IPS-18c (cell line): ENCODE results near the gene PLXNA4.

Experiments
- H3K4me3 ChIP-seq: 2 replicates; pipeline ENCODE4 v1.7.0; 2013; ENCODE audit warnings: low read depth, mild to moderate bottlenecking, low read length, moderate library complexity; ENCODE audit not compliant: insufficient read depth
- H3K9me3 ChIP-seq: one replicate; pipeline ENCODE4 v1.6.1; 2013; ENCODE audit warnings: mild to moderate bottlenecking, low read length, moderate library complexity; ENCODE audit not compliant: control insufficient read depth, insufficient read depth

PLXNA4 gene

GRCh38 chr7:132239422-132239994 lies 336.8 kb downstream of the PLXNA4 start:
- Histone ChIP-seq H3K9me3 (no peaks in the 10 kb centered on the region), H3K4me3 (no peak overlapping the region)

GRCh38 chr7:132234711-132235110 lies 341.6 kb downstream of the PLXNA4 start:
- no peak overlapping the region for H3K4me3 ChIP-seq

GRCh38 chr7:132232406-132232805 lies 343.9 kb downstream of the PLXNA4 start:
- no peak overlapping the region for H3K4me3 ChIP-seq
- H3K9me3 ChIP-seq: no peaks in the 10 kb centered on the region

More at GRCh38 chr7:132234711-132235110, 341.6 kb downstream of the PLXNA4 start:
- H3K9me3 ChIP-seq: no peaks in the 10 kb centered on the region

- Histone ChIP-seq H3K4me3 (no peak overlapping the region), H3K9me3 (no peaks in the 10 kb centered on the region)
Observed at GRCh38 chr7:132230462-132230861, 345.8 kb downstream of the PLXNA4 start.

GRCh38 chr7:132228240-132228639 lies 348.0 kb downstream of the PLXNA4 start:
- no peak overlapping the region for H3K4me3 ChIP-seq
- H3K9me3 ChIP-seq: no peaks in the 10 kb centered on the region

- H3K4me3 ChIP-seq: no peak overlapping the region
- H3K9me3 ChIP-seq: no peaks in the 10 kb centered on the region
Observed at GRCh38 chr7:132226957-132227290, 349.3 kb downstream of the PLXNA4 start.

- H3K9me3 ChIP-seq: no peaks in the 10 kb centered on the region
Observed at GRCh38 chr7:132226046-132226956, 350.0 kb downstream of the PLXNA4 start.

GRCh38 chr7:132225216-132226030 lies 350.8 kb downstream of the PLXNA4 start:
- Histone ChIP-seq H3K9me3 (no peaks in the 10 kb centered on the region), H3K4me3 (no peak overlapping the region)

More at GRCh38 chr7:132226046-132226956, 350.0 kb downstream of the PLXNA4 start:
- no peak overlapping the region for H3K4me3 ChIP-seq

GRCh38 chr7:132221356-132221755 lies 354.9 kb downstream of the PLXNA4 start:
- no peaks in the 10 kb centered on the region for H3K9me3 ChIP-seq
- H3K4me3 ChIP-seq: no peak overlapping the region

GRCh38 chr7:132220060-132220459 lies 356.2 kb downstream of the PLXNA4 start:
- Histone ChIP-seq H3K9me3 (no peaks in the 10 kb centered on the region), H3K4me3 (no peak overlapping the region)

- H3K4me3 ChIP-seq: no peak overlapping the region
Observed at GRCh38 chr7:132218876-132219275, 357.4 kb downstream of the PLXNA4 start.

GRCh38 chr7:132216847-132217525 lies 359.3 kb downstream of the PLXNA4 start:
- no peak overlapping the region for H3K4me3 ChIP-seq
- no peaks in the 10 kb centered on the region for H3K9me3 ChIP-seq

More at GRCh38 chr7:132218876-132219275, 357.4 kb downstream of the PLXNA4 start:
- no peaks in the 10 kb centered on the region for H3K9me3 ChIP-seq

GRCh38 chr7:132214452-132214851 lies 361.8 kb downstream of the PLXNA4 start:
- no peak overlapping the region for H3K4me3 ChIP-seq

GRCh38 chr7:132213583-132213982 lies 362.7 kb downstream of the PLXNA4 start:
- H3K9me3 ChIP-seq: no peaks in the 10 kb centered on the region
- H3K4me3 ChIP-seq: no peak overlapping the region

More at GRCh38 chr7:132214452-132214851, 361.8 kb downstream of the PLXNA4 start:
- H3K9me3 ChIP-seq: no peaks in the 10 kb centered on the region

- H3K4me3 ChIP-seq: no peak overlapping the region
- no peaks in the 10 kb centered on the region for H3K9me3 ChIP-seq
Observed at GRCh38 chr7:132211971-132212370, 364.3 kb downstream of the PLXNA4 start.

GRCh38 chr7:132210821-132211220 lies 365.4 kb downstream of the PLXNA4 start:
- no peaks in the 10 kb centered on the region for H3K9me3 ChIP-seq

GRCh38 chr7:132207782-132208181 lies 368.5 kb downstream of the PLXNA4 start:
- H3K9me3 ChIP-seq: no peaks in the 10 kb centered on the region
- no peak overlapping the region for H3K4me3 ChIP-seq

More at GRCh38 chr7:132210821-132211220, 365.4 kb downstream of the PLXNA4 start:
- no peak overlapping the region for H3K4me3 ChIP-seq
